T-helper 2 cell treated with Interferon-gamma antibody and Interleukin-4, amounts not matched to agents 5 μg/mL and 100 μg/mL, for 36 hours (primary cell): ENCODE data around the gene TEAD1.

Experiments used
- DNase-seq: peaks from one replicate; pipeline ENCODE4 v3.0.0; 2021; ENCODE audit warnings: low spot score
- H3K27ac Mint-ChIP-seq: one replicate; pipeline ENCODE4 v1.8.0; 2021; ENCODE audit warnings: mild to moderate bottlenecking, mixed read lengths
- H3K27me3 Mint-ChIP-seq: one replicate; pipeline ENCODE4 v1.8.0; 2021; ENCODE audit warnings: low read depth, mixed read lengths
- H3K36me3 Mint-ChIP-seq: one replicate; pipeline ENCODE4 v1.8.0; 2021; ENCODE audit warnings: low read depth, mixed read lengths
- H3K4me1 Mint-ChIP-seq: one replicate; pipeline ENCODE4 v1.8.0; 2021; ENCODE audit warnings: low read depth, mixed read lengths
- H3K4me3 Mint-ChIP-seq: one replicate; pipeline ENCODE4 v1.8.0; 2022; ENCODE audit warnings: mild to moderate bottlenecking, moderate library complexity, mixed read lengths
- H3K9me3 Mint-ChIP-seq: one replicate; pipeline ENCODE4 v1.8.0; 2021; ENCODE audit warnings: mixed read lengths

Gene TEAD1

DNA sequence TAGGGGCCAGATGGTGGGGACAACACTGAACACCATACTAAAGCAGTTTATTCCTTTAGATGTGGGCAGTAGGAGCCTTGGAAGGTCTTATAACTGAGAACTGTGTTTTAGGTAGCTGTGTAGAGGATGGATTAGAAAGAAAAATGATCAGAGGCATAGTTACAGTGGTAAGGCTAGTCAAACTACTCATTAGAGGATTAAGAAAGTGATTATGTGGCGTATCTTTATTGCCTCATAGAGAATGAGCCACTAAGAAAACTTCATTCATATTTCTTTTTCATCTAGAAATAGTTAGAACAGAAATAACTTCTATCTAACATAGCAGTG lies 179.1 kb downstream of the TEAD1 start:
- Mint-ChIP-seq H3K9me3 (no peaks in the 10 kb centered on the region), H3K4me1 (peaks cover 5% of the 10 kb centered on the region), H3K27ac (no peak overlapping the region), H3K27me3 (peaks cover 12% of the 10 kb centered on the region), H3K36me3 (no peaks in the 10 kb centered on the region), H3K4me3 (no peak overlapping the region)
- DNase-seq, result no peak

DNA sequence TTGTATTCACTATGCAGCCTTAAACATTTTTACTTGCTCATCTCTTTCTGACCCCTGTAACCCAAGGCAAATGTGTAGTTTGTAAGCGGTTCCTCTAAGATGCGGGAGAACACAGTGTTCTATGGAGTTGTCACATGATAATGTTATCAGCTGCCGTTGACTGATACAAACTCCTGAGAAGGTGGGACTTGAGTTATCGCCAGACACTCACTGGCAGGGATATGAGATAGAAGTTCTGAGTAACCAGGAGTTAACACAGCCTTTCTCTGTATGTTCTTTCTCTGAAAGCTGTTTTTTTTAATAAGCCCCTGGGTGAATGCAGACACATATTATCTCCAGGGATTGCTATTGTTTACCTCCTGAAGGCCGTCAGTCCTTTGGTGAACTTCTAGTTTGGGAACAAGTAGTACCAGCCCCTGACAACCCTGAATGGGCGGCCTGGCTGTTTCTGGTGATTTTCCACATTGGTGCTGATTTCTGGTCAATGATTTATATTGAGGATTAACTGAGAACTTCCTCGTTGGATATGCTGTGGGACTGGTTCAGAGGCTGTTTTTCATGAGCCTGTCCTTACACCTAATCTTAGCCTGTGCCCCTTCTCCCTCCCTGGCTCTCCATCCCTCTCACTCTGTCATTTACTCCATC lies 179.6 kb downstream of the TEAD1 start:
- Mint-ChIP-seq H3K9me3 (no peaks in the 10 kb centered on the region), H3K27me3 (peaks cover 10% of the 10 kb centered on the region), H3K36me3 (no peaks in the 10 kb centered on the region), H3K4me3 (no peak overlapping the region), H3K27ac (no peak overlapping the region), H3K4me1 (peaks cover 5% of the 10 kb centered on the region)
- no peak for DNase-seq

DNA sequence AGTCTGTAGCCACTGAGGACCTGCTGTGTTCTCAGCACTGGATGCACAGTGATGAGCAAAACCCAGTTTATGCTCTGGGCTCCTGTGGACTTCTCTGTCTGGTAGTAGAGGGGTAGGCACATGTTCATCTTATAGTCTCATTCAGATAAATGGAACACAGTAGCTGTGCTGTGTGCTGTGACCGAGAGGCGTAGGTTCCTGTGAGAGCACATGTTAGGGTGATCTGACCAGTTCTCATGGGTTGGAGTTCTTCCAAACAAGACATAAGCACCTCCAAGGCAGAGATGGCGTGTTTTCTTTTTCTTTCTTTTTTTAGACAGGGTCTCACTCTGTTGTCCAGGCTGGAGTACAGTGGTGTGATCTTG lies 180.1 kb downstream of the TEAD1 start:
- Mint-ChIP-seq H3K4me1 (peaks cover 5% of the 10 kb centered on the region), H3K27me3 (peaks cover 10% of the 10 kb centered on the region), H3K36me3 (no peaks in the 10 kb centered on the region), H3K4me3 (no peak overlapping the region), H3K27ac (no peak overlapping the region), H3K9me3 (no peaks in the 10 kb centered on the region)
- DNase-seq, result no peak

DNA sequence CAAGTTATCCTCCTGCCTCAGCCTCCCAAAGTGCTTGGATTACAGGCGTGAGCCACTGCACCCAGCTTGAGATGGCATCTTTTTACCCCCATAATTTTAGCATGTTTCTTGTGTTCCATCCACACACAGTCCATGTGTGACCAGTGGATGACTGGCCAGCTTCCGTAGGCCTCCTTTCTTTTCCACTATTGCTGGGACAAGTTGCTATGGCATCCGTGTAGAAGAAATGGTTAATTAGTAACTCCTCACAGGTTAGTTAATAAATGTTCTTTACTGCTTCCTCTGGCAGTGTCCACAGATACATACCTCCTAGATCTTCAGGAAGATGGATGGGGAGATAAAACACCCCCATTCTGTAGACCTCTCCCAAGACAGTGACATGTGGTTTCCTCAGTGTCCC lies 180.6 kb downstream of the TEAD1 start:
- Mint-ChIP-seq H3K27me3 (peaks cover 13% of the 10 kb centered on the region), H3K4me3 (no peak overlapping the region), H3K4me1 (peaks cover 5% of the 10 kb centered on the region), H3K27ac (no peak overlapping the region), H3K36me3 (no peaks in the 10 kb centered on the region), H3K9me3 (no peaks in the 10 kb centered on the region)
- DNase-seq, result no peak

DNA sequence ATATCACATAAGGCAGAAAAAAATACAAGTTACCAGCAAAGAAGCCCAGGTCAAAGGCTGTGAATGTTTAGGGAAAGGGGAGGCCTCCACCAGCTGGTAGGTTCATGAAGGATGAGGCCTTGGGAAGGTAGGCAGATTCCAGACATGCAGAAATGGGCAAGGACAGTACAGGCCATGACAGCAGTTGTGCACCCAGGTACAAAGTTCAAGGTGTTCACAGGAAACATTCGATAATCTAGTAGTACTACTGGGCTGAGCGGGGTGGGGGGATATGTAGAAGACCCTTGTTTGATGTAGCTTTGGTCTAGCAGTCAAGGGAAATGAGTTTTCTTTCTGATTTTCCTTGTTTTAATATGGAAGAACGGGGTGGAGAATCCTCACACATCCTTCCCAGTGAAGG lies 182.1 kb downstream of the TEAD1 start:
- H3K27me3 Mint-ChIP-seq, result peaks cover 22% of the 10 kb centered on the region
- H3K9me3 Mint-ChIP-seq, result no peaks in the 10 kb centered on the region
- H3K36me3 Mint-ChIP-seq, result no peaks in the 10 kb centered on the region
- no peak overlapping the region for H3K4me3 Mint-ChIP-seq
- DNase-seq, result no peak
- H3K27ac Mint-ChIP-seq, result no peak overlapping the region
- H3K4me1 Mint-ChIP-seq, result peaks cover 5% of the 10 kb centered on the region

DNA sequence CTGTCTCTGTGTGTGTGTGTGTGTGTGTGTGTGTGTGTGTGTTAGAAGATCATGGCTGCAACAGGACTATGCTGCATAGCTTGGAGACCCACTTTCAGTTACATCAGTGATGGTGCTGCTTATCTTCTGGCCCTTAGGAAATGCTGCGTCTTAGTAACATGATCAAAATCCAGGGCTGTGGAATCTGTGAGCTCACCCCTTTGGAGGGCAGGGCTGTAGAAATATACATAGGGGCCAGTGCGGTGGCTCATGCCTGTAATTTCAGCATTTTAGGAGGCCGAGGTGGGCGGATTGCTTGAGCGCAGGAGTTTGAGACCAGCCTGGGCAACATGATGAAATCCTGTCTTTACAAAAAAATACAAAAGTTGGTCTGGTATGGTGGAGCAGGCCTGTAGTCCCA lies 183.4 kb downstream of the TEAD1 start:
- no peak overlapping the region for H3K4me3 Mint-ChIP-seq
- H3K9me3 Mint-ChIP-seq, result no peaks in the 10 kb centered on the region
- no peaks in the 10 kb centered on the region for H3K36me3 Mint-ChIP-seq
- no peak overlapping the region for H3K27ac Mint-ChIP-seq
- H3K27me3 Mint-ChIP-seq, result peaks cover 27% of the 10 kb centered on the region
- DNase-seq, result no peak
- no peaks in the 10 kb centered on the region for H3K4me1 Mint-ChIP-seq

DNA sequence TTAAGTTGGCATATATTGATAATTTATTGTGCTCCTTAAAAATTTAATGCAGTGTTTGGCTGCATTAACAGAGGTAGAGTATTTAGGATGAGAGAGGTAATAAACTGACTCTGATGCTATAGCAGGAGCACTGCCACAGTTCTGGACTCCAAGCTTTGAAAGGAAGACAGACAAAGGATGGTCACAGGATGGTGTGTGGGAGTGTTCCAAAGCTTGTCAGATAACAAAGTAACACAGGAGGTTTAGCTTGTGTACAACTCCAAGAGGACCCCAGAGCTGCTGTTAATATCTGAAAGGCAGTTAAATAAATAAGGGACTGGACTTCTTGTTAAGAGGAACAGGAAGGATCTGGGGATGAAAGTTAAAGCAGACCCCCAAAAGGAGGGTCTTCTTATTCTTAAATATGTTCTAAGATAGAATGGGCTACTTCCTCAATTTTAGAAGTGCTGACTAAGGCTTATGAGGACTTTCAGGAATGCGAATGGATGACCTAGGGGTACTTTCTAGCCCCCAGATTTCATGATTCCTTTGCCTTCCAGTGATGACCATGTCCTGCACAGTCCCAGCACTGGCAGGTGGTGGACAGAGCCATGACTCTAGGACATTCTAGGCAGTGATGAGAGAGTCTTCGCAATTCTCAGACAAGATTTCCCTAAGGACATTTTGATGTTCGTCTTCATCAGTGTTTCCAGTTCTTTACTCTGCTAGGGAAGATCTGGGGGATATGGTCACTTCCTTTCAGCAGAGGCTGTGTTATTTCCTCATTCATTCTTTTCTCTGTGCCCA lies 185.8 kb downstream of the TEAD1 start:
- DNase-seq, result no peak
- Mint-ChIP-seq H3K27ac (no peak overlapping the region), H3K4me1 (no peaks in the 10 kb centered on the region), H3K36me3 (no peaks in the 10 kb centered on the region), H3K4me3 (no peak overlapping the region), H3K27me3 (peaks cover 46% of the 10 kb centered on the region), H3K9me3 (no peaks in the 10 kb centered on the region)

DNA sequence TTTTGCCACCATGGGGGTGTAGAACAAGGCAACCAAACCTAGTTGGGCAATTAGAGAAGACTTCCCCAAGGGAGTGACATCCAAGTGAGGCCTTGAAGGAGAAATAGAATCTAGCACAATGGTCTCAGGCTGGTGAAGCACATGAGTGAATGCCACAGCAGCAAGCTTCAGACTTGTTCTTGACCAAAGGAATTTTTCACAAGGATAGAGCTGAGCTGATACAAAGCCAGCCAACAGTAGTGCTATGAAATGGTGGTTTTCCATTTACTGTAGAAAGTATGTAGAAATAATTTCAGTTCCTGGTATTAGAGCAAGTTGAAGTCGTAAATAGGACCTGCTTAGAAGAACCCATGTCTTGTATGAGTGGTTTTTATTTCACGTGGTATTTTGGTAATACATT lies 186.6 kb downstream of the TEAD1 start:
- no peak for DNase-seq
- H3K27me3 Mint-ChIP-seq, result peaks cover 46% of the 10 kb centered on the region
- no peak overlapping the region for H3K4me3 Mint-ChIP-seq
- H3K27ac Mint-ChIP-seq, result no peak overlapping the region
- no peaks in the 10 kb centered on the region for H3K4me1 Mint-ChIP-seq
- no peaks in the 10 kb centered on the region for H3K36me3 Mint-ChIP-seq
- H3K9me3 Mint-ChIP-seq, result no peaks in the 10 kb centered on the region

DNA sequence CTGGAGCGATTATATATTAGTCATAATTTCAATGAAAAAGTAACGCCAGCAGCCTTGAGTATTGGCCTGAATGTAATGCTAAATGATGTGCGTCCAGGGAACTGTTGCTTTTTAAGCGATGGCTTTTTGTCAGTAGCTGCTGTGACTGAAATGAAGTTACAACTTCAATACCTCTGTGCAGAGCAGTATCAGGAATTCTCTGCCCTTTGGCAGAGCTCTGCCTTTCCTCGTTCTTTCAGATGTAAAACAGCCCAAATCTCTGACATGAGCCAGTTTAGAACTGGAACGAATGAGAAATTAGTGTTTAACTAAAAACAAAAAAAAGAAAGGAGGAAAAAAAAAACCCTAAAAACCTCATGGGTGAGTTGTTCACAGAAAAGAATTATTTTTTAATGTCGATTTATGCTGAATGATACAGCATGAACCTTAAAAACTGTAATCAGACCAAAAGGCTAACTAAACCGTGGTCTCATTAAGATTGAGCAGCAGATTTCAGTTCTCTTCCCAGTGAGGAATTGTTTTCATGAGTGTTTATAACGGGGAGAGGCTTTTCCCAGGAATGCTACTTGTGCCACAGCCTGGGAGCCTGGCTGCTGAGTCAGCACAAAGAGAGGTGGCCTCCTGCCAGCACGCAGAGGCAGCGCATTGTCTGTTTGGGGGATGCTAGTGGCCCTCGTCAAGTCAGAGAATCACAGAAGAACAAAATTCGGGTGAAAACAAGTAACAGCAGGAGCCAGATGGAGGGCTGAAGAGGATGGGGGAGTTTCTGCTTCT lies 188.7 kb downstream of the TEAD1 start:
- DNase-seq, result no peak
- H3K36me3 Mint-ChIP-seq, result no peaks in the 10 kb centered on the region

DNA sequence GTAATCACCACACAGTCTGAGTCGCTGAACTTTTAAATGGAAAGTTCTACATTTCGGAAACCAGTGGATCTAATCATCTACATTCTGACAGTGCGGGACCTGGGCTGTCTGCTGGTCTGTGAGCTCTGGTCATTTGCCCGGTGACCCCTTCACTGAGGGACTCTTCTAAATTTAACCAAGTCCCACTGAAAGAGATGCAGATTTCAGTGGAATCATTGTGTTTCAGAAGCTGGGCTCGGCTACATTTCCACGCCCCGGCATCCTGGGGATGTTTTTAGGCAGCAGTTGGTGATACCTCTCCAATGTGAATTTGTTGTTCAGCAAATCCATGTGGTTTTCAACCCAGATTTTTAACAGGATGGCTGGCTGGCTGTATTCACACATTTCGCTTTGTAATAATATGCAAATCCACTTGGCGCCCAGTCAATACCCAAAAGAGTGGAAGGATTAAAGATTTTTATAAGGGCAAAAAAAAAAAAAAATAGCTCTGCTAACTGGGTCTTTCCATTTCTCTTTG lies 189.4 kb downstream of the TEAD1 start:
- Mint-ChIP-seq H3K27ac (no peak overlapping the region), H3K9me3 (no peaks in the 10 kb centered on the region), H3K4me1 (no peaks in the 10 kb centered on the region), H3K36me3 (no peaks in the 10 kb centered on the region), H3K27me3 (peaks cover 61% of the 10 kb centered on the region), H3K4me3 (no peak overlapping the region)
- no peak for DNase-seq

More for the DNA sequence above, 188.7 kb downstream of the TEAD1 start:
- Mint-ChIP-seq H3K27ac (no peak overlapping the region), H3K27me3 (peaks cover 61% of the 10 kb centered on the region), H3K4me3 (no peak overlapping the region), H3K9me3 (no peaks in the 10 kb centered on the region), H3K4me1 (no peaks in the 10 kb centered on the region)

DNA sequence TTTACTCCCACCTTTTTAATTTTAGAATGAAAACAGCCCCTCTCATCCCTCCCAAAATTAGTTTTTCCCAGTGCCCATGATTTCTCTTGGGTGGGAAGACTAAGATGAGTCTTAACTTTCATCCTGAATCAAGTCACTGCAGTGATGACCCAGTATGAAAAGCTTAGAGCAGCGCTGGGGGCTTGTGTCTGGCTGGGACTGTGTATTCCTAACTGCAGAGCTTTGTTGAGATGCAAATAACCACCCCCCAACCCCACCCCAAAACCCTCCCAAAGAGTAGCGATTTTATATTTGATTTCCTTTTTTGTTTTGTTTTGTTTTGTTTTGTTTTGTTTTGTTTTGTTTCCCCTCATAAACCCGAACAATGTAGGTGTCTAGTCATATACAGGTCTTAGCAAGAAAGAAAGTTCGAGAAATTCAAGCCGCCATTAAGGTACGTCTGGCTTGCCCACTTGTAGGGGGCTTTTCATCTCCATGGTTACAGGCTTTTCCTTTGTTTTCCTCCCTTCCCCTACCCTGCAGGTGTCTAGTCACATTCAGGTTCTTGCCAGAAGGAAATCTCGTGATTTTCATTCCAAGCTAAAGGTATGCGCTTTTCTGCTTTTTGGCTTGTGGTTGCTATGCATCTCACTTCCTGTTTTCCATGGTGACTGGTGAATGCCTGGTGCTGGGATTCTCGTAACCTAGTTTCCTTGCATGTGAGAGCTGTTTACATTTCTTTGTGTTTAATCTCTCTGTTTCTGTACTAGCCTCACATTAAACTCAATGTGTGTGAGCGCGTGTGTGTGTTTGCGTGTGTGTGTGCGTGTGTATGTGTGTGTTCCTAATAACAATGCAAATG lies 190.3 kb downstream of the TEAD1 start:
- Mint-ChIP-seq H3K4me1 (no peaks in the 10 kb centered on the region), H3K27me3 (peaks cover 59% of the 10 kb centered on the region), H3K4me3 (no peak overlapping the region), H3K9me3 (no peaks in the 10 kb centered on the region), H3K36me3 (no peaks in the 10 kb centered on the region), H3K27ac (no peak overlapping the region)
- no peak for DNase-seq

DNA sequence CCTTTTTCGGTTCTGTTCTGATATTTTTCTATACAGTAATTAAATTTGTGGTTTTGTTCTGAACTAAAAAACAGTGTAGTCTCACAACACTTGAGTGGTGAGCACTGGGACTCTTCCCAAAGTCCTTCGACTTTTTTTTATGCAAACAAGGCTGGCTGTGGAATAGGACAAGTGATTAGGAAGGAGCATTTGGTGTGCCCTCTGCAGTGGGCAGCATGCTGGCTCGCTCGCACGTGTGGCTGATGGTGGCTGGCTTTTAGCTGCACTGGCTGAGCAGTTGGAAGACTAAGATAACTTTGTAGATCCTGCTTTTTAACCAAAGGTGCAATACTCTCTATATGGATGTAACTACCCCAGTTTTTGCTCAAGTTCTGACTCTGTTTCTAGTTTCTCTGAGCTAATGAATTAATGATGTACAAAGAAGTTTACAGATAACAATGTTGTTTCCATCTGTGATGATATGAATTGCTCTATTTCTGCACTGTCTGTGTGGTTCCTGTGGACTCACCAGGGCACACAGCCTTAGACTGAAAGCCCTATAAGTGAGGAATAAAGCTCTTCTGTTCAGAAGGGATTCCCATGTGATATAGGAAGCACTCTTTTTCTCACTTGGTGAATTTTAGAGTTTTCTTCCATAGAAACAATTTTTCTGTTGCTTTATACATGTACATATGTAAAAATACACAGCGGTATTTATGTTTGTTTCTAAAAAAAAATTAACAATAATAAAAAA lies 191.8 kb downstream of the TEAD1 start:
- no peak for DNase-seq
- Mint-ChIP-seq H3K9me3 (no peaks in the 10 kb centered on the region), H3K4me3 (no peak overlapping the region), H3K27me3 (peaks cover 50% of the 10 kb centered on the region), H3K27ac (no peak overlapping the region), H3K4me1 (no peaks in the 10 kb centered on the region), H3K36me3 (no peaks in the 10 kb centered on the region)

DNA sequence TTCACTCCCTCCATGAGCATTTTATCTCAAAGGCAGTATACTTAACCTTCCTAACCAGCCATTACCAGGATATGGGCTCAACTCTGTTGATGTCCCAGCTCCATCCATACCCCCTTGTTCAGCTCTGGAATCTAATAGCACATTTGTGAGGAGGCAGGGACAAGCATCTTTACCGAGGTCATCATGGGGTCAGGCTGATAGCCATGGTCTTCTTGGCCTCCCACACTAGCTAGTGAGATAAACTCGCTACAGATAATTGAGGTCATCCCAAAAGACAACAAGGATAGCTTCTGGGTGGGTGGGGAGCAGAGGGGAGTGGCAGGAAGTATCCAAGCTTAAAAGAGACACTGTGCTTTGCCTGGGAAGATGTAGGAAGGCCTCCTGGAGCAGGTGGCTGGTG lies 193.3 kb downstream of the TEAD1 start:
- Mint-ChIP-seq H3K4me3 (no peak overlapping the region), H3K9me3 (no peaks in the 10 kb centered on the region), H3K36me3 (no peaks in the 10 kb centered on the region), H3K27ac (no peak overlapping the region), H3K27me3 (peaks cover 41% of the 10 kb centered on the region), H3K4me1 (no peaks in the 10 kb centered on the region)
- no peak for DNase-seq
